Mononuclear cell (primary cell): ENCODE measurements around the gene LETM1. TPM values are rescaled to one million over a fixed set of nuclear protein-coding genes. Genes with fewer than 3 reads are reported as not detected.

Source experiments
- H3K27me3 ChIP-seq: 2 replicates; pipeline ENCODE4 v1.6.0; 2011; ENCODE audit warnings: low read length, control low read depth; ENCODE audit not compliant: insufficient read depth
- H3K4me1 ChIP-seq: 2 replicates; pipeline ENCODE4 v1.5.1; 2011; ENCODE audit warnings: mild to moderate bottlenecking, low read length, control low read depth; ENCODE audit not compliant: insufficient read depth
- H3K4me3 ChIP-seq: 2 replicates; pipeline ENCODE4 v1.5.1; 2011; ENCODE audit warnings: mild to moderate bottlenecking, low read length, moderate library complexity
- H3K9me3 ChIP-seq: 2 replicates; pipeline ENCODE4 v1.5.1; 2011; ENCODE audit warnings: low read depth, mild to moderate bottlenecking, control low read depth, low read length
- total RNA-seq: library from RNA; depleted of rRNA; stranded (reverse); fragments of >200 nt; gene quantifications from one replicate; pipeline ENCODE4 v1.2.3, GENCODE V29; 2012

LETM1 gene
- total RNA-seq, 1 donor = 16.0 TPM

DNA sequence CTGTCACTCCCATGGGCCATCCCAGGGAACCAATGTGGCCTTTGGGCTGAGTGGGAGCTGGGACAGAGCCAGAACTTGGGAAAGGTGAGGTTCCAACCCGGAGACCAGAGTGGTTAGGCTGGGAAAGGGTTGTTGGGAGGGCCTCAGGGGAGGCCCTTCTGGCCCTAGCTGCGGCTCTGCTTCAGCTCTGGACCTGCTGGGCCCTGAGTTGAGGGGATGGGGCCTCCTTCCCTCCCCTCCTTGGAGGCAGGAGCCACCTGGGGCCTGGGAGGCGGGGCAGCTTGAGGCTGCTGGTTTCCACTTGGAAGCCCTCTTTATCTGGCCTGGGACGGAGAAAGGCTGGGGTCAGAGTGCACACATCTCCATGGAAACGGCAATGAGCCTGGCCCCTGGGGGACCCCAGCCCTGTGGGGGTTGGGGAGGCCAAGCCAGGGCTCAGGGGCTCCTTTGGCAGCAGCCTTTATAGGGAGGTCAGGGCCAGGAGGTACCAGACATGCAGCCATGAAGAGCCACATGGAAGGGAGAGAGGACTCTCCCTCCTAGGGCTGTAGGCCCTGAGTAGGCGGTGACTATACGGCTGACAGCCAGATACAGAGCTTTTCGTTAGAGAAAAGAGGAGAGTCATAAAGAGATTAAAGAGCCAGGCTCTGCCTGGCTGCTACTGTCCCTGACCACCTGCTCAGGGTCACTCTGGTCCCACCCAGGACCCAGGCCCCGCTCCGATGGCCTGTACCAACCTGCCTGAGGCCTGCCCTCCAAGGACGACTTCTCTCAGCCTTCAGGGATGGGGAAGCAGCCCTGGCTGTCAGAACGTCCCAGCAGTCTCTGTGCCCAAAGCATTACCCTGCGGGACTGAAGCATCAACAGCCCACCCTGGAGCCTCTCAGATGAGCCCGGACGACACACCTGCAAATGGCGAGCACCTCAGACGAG lies 8.4 kb upstream of the LETM1 start:
- H3K4me3 ChIP-seq = no peak overlapping the region
- H3K4me1 ChIP-seq = peaks cover 19% of the 10 kb centered on the region
- no peaks in the 10 kb centered on the region for H3K9me3 ChIP-seq
- no peaks in the 10 kb centered on the region for H3K27me3 ChIP-seq

DNA sequence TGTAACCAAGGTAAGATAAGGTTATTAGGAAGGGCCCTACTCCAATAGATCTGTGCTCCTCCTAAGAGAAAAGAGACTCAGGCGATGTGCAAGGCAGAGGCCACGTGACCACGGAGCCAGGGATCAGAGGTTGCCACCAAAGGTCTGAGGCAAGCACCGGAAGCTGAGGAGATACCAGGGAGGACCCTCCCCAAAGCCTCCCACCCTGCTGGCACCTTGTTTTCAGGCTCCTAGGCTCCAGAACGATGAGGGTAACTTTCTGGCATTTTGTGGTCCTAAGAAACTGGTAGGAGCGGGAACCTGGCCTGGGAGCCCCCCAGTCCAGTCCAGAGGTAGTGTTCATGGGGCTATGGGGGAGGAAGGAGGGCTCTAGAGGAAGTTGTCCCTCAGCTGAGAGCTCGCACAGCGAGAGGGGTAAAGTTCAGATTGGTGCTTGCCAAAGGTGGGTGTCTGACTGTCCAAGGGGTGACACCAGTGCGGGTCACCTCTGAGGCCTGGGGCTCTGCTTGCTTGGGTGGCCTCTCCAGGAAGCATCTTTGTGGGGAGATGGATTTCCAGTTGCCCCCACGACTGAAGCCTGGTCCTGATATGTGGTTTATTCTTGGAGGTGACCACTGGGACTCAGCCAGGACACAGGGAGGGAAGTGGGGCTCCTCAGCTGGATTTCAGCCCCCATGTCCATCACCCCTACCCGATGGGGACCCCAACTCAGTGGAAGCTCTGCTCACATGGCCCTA lies 7.5 kb upstream of the LETM1 start:
- no peak overlapping the region for H3K4me3 ChIP-seq
- peaks cover 18% of the 10 kb centered on the region for H3K4me1 ChIP-seq
- H3K9me3 ChIP-seq = no peaks in the 10 kb centered on the region
- H3K27me3 ChIP-seq = no peaks in the 10 kb centered on the region

DNA sequence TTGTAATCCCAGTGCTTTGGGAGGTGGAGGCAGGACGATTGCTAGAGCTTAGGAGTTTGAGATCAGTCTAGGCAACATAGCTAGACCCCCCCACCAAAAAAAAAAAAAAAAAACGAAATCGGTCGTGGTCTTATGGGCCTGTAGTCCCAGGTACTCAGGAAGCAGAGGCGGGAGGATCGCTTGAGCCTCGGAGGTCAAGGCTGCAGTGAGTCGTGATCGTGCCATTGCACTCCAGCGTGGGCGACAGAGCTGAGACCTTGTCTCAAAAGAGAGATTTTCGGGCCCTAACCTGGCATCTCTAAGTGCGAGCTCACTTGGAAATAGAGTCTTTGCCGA lies 7.0 kb upstream of the LETM1 start:
- Histone ChIP-seq H3K4me3 (no peak overlapping the region), H3K4me1 (peaks cover 18% of the 10 kb centered on the region), H3K9me3 (no peaks in the 10 kb centered on the region), H3K27me3 (no peaks in the 10 kb centered on the region)

DNA sequence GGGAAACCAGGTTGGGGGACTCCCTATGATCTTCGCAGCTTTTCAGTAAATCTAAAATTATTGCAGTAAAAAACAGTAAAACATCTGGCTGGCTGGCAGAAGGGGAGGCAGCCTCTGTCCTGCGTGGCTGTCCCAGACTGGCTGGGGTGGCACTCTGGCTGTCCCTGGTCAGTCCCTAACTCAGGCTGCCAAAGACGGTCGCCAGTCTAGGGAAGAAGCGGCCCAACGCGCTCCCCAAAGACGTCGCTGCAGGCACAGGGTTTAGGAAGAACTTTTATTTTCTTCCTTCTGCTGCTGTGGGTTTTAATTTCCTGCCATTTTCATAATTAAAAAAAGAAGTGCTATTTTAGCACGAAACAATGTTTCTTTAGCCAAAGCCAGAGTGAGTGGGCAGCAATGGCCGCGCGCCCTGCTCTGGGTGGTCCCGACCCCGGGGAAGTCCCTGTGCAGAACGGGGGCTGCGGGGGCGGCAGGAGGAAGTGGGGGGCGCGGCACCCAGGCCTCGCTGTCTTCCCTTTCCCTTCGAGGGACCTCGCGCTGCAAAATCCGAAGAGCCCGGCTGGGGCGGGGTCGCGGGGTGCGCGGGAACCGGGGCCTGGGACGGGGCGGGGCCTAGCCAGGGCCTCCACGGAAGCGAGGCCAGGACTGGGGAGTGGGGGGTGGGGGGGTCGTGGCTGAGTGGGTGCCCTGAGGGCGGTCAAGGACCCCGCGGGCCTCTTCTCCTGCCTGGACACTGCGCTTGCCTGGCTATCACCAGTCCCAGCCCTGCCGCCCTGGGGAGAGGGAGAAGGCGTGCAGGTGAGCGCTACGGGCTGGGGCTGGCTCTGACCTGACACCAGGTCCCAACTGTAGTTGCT lies 6.3 kb upstream of the LETM1 start:
- Histone ChIP-seq H3K27me3 (no peaks in the 10 kb centered on the region), H3K9me3 (no peaks in the 10 kb centered on the region), H3K4me1 (peaks cover 22% of the 10 kb centered on the region), H3K4me3 (peak overlapping the region; percentile 15)

DNA sequence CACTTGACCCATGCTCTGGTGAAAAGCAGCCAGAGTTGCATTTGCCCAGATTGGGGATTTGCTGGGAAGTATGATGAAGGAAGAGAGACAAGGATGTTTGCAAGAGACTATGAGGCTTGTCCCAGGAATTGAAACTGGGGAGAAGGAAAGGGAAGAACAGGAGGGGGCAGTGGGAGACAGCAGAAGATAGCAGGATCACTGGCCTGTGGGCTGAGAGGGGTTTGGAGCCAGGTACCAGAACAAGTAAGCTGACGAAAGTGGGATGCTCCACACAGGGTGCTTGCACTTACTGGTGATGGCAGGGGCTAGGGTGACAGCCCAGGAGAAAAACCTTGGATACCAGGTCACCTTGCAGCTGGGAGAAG lies 3.4 kb upstream of the LETM1 start:
- peaks cover 40% of the 10 kb centered on the region for H3K4me1 ChIP-seq
- no peaks in the 10 kb centered on the region for H3K27me3 ChIP-seq
- H3K9me3 ChIP-seq = no peaks in the 10 kb centered on the region
- H3K4me3 ChIP-seq = no peak overlapping the region

DNA sequence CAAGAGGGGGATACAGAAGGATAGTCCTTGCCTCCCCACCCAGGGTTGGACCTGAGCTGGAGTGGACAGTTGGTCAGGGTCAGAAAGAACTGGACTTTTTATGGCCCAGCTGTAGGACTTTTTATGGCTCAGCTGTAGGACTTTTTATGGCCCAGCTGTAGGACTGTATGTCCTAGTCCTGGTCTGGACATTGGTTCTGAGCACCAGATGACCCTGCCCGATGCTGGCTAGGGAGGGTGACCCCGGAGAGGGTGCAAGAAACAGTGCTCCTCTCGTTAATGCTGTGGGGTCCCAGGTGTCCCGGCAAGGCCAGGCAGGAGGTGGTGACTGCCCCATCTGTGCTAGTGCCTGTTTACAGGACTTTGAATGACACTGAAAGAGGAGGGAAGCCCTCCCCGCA lies 2.0 kb upstream of the LETM1 start:
- Histone ChIP-seq H3K4me3 (no peak overlapping the region), H3K4me1 (peaks cover 35% of the 10 kb centered on the region), H3K9me3 (no peaks in the 10 kb centered on the region), H3K27me3 (no peaks in the 10 kb centered on the region)

DNA sequence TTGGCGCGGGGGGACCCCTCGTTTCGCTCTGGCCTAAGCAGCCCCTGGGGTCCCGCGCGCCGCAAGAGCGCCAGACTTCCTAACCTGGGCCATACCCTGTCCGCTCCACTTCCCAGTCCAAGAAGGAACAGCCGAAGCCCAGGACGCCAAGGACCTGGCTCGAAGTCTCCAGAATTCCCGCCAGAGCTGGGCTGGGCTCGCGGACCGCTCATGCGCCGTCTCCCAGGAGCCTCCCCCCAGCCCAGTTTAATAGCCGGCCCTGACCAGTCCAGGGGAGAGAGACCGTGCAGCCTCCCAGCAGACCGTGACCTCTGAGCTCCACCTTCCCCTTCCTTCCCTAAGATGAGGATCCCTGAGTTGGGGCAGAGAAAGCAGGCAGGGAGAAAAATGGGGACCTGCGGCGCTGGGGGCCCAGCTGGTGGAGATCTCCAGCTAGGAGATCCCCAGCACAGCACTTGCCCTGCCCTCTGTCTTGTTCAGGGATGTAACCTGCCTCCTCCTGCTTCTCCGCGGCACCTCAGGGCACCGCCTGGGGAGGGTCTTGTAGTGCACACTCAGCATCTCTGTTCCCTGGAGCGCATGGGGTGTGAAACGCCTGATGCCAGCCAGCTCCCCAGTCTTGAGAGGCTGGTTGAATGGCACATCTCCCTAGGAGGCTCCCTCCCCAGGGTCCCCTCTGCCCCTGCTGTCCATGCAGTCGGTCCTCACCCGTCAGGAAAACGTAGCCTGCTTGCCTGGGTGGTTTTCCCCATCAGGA lies 1.2 kb upstream of the LETM1 start:
- Histone ChIP-seq H3K4me1 (peaks cover 28% of the 10 kb centered on the region), H3K4me3 (peak overlapping the region; percentile 74), H3K27me3 (no peaks in the 10 kb centered on the region)

DNA sequence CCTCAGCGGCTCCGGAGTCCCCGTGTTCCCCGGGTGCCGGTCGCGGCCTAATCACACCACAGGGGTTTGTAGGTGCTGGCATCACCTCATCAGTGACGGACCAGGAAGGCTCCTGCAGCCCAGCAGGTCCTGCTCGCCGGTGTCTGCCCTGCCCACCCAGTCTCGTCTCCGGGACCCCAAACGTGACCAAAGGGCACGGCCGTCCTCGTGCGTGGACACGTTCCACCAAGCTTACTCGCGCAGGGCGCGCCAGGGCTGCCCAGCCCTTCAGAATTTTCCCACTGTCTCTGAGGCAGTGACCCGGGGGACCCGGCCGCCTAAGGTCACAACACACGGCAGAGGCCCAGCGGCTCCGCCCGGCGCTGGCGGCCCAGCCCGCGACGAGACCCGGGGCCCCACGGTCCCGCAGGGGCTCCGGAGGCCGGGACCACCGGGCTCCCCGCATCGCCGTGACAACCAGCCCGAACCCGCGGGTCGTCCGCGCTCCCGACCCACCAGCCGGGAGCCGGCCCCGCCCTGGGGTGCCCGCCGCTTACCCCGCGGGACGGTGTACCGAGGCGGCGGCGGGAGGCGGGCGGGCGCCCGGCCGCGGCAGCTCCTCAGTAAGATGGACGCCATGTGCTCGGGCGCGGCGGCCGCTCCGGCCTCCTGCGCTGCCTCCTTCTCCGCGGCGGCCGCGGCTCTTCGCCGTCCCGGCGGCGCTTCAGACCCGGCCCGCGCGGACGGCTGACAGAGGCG lies 454 bp downstream of the LETM1 start:
- Histone ChIP-seq H3K4me1 (peaks cover 23% of the 10 kb centered on the region), H3K9me3 (no peaks in the 10 kb centered on the region), H3K4me3 (peak overlapping the region; percentile 74), H3K27me3 (no peaks in the 10 kb centered on the region)

More for the DNA sequence above, 1.2 kb upstream of the LETM1 start:
- H3K9me3 ChIP-seq = no peaks in the 10 kb centered on the region

DNA sequence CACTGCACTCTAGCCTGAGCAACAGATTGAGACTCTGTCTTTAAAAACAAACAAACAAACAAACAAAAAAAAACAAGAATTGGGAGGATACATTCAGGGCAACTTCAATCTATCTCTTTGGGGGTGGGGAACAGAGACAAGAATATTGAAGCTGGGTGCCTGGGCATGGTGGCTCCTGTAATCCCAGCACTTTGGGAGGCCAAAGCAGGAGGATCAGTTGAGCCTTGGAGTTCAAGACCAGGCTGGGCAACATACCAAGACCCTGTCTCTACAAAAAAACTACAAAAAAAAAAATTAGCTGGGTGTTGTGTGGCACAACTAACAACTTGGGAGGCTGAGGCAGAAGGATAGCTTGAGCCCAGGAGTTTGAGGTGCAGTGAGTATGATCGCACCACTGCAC lies 1.2 kb downstream of the LETM1 start:
- H3K9me3 ChIP-seq = no peaks in the 10 kb centered on the region
- H3K27me3 ChIP-seq = no peaks in the 10 kb centered on the region
- no peak overlapping the region for H3K4me3 ChIP-seq
- H3K4me1 ChIP-seq = peaks cover 23% of the 10 kb centered on the region

DNA sequence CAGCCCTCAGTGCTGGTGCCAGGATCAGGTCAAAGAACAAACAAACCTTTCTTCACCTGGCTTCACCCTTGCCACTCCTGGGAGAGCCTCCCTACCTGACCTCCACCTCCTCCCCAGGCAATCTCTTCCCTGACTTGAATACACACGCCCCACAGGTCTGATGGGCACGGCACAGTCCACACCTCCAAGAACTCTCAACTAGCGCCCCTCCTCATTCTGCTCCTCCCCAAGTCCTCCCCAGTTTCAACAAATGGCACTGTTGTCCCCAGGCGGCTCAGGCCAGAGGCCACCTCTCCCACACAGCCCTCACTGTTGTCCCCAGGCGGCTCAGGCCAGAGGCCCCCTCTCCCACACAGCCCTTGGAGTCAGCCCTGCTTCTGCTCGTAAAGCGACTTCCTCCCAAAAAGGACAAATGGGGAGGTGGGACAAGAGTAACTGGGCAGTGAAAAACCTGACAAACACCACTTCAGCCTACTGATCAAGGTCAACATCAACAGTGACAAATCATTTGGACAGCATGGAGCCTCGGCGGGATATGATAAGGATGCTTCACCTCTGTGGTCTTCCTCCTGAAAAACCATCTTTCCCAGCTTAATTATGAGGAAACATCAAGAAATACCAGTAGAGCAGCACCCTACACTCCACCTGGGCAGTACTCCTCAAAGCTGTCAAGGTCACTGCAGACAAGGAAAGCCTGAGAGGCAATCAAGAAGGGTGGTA lies 2.9 kb downstream of the LETM1 start:
- no peaks in the 10 kb centered on the region for H3K9me3 ChIP-seq
- H3K4me1 ChIP-seq = peaks cover 23% of the 10 kb centered on the region
- no peaks in the 10 kb centered on the region for H3K27me3 ChIP-seq
- no peak overlapping the region for H3K4me3 ChIP-seq

DNA sequence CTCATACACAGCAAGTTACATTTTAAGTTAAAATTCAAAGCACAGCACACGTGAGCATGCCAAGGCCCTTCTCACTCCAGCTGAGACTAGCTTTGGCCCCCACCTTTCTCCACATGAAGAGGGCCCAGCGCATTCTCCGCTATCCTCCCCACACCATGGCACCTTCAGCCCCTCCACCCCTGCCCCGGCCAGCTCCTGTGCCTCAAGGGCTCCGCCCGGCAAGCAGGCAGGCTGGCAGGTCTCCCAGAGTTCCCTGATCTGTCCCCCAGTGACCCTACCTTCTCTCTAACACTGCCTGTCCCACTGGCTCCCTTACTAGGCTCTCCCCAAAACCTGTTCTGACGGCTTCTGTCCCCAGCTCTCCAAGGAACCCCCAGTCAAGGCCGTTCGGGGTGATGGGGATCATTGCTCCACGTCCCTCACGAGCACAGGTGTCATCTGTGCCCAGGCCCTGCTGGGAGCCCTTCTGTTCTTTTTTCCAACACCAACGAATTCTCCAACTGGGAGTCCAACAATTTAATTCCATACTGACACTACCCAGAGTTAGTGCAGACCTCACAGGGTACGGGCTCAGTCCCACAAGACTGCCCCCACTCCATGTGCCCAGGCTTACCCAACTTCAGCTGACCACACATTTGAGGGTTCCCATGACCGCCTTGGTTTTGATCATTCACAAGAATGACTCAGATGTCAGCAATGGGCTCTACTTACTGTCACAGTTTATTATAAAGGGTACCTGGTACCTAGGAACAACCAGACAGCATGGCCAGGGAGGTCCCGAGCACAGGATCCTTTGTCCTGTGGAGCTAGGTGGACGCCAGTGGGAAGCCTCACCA lies 4.2 kb downstream of the LETM1 start:
- peaks cover 14% of the 10 kb centered on the region for H3K4me1 ChIP-seq
- H3K27me3 ChIP-seq = no peaks in the 10 kb centered on the region
- no peak overlapping the region for H3K4me3 ChIP-seq

DNA sequence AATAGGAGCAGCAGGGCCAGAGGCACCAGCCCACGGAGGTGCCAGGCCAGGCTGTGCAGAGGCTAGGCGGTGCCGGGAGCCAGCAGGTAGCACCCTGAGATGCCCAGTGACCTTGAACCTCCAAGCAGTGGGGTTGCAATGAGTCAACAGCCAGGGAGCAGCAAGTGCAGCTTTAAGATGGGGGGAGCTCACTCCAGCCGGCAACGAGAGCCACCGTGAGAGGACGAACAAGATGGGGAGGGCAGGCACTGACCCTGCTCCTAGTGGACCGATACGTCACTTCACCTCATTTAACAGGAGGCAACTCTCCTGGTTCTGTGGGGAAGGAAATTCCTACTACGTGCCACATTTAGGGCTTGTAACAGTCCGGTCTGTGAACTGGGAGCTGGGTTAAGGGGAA lies 4.8 kb downstream of the LETM1 start:
- no peaks in the 10 kb centered on the region for H3K9me3 ChIP-seq
- no peaks in the 10 kb centered on the region for H3K27me3 ChIP-seq
- peaks cover 11% of the 10 kb centered on the region for H3K4me1 ChIP-seq
- no peak overlapping the region for H3K4me3 ChIP-seq

More for the DNA sequence above, 4.2 kb downstream of the LETM1 start:
- H3K9me3 ChIP-seq = no peaks in the 10 kb centered on the region

DNA sequence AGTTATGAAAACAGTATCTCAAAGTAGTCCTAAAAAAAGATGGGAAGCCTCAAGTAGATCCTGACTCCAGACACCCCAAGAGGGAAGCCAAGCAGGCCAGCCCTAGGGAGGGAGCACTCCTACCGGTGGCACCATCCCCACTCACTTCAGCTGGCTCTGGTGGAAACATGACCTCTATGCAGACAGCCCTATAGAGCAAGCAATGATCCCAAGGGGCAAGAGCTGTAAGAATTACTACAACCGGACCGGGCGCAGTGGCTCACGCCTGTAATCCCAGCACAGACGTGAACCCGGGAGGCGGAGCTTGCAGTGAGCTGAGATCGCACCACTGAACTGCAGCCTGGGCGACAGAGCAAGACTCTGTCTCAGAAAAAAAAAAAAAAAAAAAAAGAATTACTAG lies 5.7 kb downstream of the LETM1 start:
- Histone ChIP-seq H3K4me1 (peaks cover 9% of the 10 kb centered on the region), H3K27me3 (no peaks in the 10 kb centered on the region)

More for the DNA sequence above, 5.7 kb downstream of the LETM1 start:
- no peaks in the 10 kb centered on the region for H3K9me3 ChIP-seq
- H3K4me3 ChIP-seq = no peak overlapping the region
